Gastrocnemius medialis (tissue), 4 donors: ENCODE data around the gene RALGAPA2.

Experiments
- POLR2A ChIP-seq, 2 donors: fragments of 450-650 bp; IDR thresholded peaks; one replicate each; pipeline ENCODE4 v1.6.1; 2017; ENCODE audit warnings: antibody characterized with exemption in 2 of 2, mild to moderate bottlenecking in 2 of 2, moderate library complexity in 2 of 2
- TF ChIP-seq, protein P1 (sequence below), 5 experiments: fragments of 450-650 bp in 3 of 5; fragments of 200-600 bp in 2 of 5; sonication (generic) in 2 of 5; IDR thresholded peaks in 4 of 5; conservative IDR thresholded peaks in 1 of 5; 1 replicate in 4 of 5; 2 replicates in 1 of 5; pipeline ENCODE4 v1.5.1; 2016 to 2019; ENCODE audit warnings: antibody characterized with exemption in 5 of 5, mild to moderate bottlenecking in 3 of 5, moderate library complexity in 3 of 5

DNA sequence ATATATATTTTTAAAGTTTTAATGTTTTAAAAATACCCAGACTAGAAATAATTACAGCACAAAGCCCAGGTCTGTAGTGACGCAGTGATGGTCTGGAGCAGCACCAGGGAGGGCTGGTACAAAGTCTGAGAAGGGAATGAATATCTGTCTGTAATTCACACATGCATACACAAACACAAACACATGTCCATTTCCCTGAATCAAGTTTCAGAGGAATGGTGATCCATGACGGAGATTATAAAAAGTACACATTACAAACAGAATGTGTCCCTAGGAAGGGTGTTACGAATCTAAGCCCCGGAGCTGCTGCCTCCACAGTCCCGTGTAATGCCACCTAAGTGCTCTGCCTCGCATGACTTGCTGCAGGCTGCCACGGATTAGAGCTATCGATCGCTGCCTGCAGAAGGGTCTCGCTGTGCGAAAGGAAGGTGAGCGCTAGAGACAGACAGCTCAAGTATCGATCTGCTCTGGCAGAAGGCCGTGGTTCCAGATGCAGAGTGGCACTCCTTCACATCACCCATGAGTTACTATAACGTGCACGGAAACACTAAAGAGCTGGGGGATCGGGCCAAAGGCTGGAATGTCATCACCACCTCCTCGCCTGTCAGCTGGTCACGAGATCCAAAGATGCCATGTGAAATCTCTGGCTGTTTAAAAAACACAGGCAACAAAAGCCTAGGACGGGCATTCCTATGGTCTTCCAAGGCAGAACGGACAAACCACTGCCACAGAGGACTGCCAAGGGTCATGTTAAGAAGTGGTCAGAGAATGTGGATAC lies 257.4 kb downstream of the RALGAPA2 start:
- TF ChIP-seq POLR2A (IDR thresholded peaks at IDR 0.05), result no peak
- TF ChIP-seq, protein P1, sequence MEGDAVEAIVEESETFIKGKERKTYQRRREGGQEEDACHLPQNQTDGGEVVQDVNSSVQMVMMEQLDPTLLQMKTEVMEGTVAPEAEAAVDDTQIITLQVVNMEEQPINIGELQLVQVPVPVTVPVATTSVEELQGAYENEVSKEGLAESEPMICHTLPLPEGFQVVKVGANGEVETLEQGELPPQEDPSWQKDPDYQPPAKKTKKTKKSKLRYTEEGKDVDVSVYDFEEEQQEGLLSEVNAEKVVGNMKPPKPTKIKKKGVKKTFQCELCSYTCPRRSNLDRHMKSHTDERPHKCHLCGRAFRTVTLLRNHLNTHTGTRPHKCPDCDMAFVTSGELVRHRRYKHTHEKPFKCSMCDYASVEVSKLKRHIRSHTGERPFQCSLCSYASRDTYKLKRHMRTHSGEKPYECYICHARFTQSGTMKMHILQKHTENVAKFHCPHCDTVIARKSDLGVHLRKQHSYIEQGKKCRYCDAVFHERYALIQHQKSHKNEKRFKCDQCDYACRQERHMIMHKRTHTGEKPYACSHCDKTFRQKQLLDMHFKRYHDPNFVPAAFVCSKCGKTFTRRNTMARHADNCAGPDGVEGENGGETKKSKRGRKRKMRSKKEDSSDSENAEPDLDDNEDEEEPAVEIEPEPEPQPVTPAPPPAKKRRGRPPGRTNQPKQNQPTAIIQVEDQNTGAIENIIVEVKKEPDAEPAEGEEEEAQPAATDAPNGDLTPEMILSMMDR (IDR thresholded peaks at IDR 0.05 in 4 of 5, conservative IDR thresholded peaks at IDR 0.05 in 1 of 5), result no peak
